DMS114 treated with DMSO at 0.1 percent for 48 hours (cell line): ENCODE results near the gene BDH1.

Experiments
- DNase-seq: peaks from one replicate; lab custom pipeline; 2025; ENCODE audit not compliant: unreplicated experiment; lab: John Stamatoyannopoulos, UW

The BDH1 gene

GRCh38 chr3:197550489-197550888, 5.3 kb downstream of the BDH1 start:
- DNase-seq: no peak

GRCh38 chr3:197549261-197549885, 6.4 kb downstream of the BDH1 start:
- no peak for DNase-seq

- no peak for DNase-seq
These were observed 8.3 kb downstream of the BDH1 start for GRCh38 chr3:197547306-197548011.

DNA sequence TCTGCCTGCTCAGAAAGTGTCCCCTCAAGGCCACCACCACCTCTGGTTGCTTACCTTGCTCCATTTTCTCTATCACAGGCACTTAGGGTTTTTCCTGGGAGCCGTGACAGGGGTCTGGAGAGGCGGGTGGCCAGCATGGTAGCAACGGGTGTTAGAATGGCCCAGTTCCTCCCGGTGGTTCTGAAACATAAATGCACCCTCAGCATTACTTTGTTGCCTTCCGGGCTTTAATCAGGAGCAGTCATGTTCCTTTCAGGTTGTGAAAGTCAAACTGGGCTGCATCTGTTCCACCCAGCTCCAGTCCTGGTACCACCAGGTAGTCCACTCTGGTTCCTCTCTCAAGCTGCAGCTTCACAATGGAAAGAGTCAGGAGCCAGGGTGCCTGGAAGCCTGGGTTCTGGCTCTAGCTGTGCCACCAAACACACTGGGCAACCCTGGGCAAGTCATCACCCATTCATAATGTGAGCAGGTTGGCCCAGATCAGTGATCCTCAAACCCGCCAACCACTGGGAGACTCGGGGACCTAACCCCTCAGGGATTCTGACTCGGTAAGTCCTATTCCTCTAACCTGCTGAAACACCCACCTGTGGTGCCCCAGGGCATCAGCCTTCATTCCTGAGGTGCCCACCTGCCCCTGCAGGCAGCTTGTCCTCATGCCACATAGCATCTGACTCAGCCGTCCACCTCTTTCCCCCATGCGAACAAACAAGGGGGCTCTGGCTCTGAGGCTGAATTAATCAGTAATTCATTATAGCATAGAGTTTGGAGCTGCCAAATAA, 9.3 kb downstream of the BDH1 start:
- DNase-seq: no peak

GRCh38 chr3:197545571-197545970, 10.2 kb downstream of the BDH1 start:
- DNase-seq: no peak

- DNase-seq: no peak
These were observed 10.7 kb downstream of the BDH1 start for GRCh38 chr3:197545101-197545500.

GRCh38 chr3:197542741-197543454, 12.9 kb downstream of the BDH1 start:
- no peak for DNase-seq

DNA sequence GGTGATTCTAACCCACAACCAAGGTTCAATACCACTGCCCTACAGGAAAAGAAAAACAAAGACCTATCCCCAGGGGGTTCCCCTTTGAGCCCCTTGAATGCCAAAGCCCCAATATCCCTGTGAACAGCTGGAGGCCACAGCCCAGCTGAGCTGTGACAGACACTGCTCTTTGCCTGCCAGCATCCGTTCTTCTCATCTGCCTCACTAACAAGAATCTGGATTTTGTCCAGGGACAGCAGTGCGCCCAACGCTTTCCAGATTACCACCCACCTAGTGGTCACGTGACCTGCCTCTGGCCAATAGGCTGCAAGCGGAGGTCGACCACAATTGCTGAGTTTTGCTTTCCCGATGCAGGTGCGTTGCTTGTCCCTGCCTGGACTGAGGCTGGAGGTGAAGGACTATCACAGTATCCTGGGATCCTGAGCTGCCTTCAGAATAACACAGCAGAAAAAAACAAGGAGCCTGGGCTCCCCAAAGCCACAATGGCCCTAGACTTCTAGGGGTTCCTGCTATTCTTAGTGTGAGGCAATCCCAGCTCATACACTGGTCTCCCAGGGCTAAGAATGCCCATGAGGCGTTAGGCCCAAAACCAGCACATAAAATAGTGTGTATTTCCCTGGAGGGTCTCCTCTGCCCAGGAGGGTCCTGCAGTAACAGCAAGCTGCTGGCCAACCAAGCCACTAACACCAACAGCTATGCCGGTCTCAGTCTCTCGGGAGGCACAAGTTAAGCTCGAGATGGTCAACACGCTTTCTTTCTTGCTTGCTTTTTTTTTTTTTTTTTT, 13.8 kb downstream of the BDH1 start:
- DNase-seq: no peak

DNA sequence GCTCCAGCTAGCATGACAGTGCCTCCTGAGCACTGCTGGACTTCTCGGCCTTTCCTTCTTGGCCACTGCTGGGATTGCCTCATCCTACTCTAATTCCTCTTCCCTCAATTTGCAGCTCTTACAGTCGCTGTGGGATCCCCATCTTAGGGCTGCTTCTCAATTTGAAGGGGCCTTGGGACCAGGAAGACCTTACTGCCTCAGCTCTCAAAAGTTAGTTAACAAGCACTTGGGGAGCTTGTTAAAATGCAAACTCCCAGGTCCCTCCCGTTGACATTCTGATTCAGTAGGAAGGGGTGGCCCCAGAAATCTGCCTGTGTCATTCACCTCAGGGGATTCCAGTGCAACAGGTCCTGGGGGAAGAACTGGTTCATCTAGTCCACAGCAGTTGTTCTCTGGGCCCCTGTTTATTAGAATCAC, 14.8 kb downstream of the BDH1 start:
- no peak for DNase-seq

GRCh38 chr3:197539651-197540051, 16.1 kb downstream of the BDH1 start:
- DNase-seq: no peak

- DNase-seq: no peak
These were observed 21.6 kb downstream of the BDH1 start for GRCh38 chr3:197533927-197534725.

- no peak for DNase-seq
These were observed 22.4 kb downstream of the BDH1 start for GRCh38 chr3:197533396-197533795.

DNA sequence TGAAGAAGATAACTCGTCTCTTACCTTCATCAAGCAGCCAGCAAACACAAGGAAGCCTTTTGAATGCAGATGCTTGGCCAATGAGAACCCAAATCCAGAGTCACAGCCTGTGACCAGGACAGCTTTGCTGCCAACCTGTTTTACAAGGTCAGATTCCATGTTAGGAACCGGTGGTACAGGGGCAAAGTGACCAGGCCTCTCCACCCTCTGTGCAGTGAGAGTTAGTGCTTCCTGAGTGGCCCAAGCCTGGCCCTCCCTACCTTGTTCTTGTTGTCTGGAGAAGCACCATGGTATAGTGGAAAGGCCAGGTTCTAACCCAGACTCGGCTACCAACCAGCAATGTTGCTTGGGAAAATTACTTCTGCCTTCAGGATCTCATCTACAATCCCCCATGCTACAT, 23.4 kb downstream of the BDH1 start:
- DNase-seq: no peak

- DNase-seq: no peak
These were observed 27.6 kb downstream of the BDH1 start for GRCh38 chr3:197528190-197528589.

DNA sequence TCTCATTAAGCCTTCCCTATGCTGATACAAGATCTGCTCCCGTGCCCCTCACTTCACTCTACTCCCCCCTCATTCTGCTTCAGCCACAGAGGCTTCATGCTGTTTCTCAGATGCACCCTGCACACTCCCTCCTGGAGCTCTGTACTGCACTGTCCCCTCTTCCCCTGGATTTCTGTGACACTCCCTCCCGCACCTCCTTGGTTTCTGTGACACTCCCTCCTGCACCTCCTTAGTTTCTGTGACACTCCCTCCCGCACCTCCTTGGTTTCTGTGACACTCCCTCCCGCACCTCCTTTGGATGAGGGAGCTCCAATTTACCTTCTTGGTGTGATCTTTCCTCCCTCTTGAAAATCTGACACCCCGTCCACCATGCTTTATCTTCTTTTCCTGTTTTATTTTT, 28.2 kb downstream of the BDH1 start:
- no peak for DNase-seq

DNA sequence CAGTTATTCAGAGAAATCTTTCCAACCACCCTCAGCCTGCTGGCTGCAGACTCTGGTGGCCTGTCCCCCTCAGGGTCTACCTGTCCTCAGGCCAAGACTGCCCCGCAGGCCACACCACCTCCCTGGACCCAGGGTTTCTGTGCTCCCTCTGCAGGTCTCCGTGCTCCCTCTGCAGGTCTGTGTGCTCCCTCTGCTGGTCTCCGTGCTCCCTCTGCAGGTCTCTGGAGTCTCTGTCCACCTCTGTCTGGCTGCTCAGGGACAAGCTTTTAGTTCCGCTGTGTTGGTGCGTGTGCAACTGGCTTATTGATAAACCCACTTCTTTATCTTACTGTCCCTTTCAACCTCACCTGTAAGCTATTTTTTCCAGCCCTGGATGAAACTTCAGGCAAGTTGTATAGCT, 30.1 kb downstream of the BDH1 start:
- peak; percentile 9 for DNase-seq

DNA sequence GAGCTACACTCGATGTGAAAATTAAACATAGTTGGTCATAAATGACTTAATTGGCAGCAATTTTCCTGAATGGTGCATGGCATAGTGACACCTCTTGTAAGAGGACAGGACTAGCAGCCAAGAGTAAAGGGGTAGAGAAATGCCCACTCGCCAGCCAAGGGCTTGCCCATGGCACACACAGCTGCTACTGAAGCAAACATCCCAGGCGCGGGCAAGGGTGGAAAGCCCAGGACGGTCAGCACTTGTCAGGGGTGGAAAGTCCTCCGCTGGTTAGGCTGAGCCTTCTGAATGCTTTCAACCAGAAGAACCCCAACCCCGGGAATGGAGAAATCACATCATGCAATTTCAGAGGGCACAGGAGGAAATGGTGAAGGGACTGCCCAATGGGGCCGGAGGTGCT, 31.6 kb downstream of the BDH1 start:
- no peak for DNase-seq

DNA sequence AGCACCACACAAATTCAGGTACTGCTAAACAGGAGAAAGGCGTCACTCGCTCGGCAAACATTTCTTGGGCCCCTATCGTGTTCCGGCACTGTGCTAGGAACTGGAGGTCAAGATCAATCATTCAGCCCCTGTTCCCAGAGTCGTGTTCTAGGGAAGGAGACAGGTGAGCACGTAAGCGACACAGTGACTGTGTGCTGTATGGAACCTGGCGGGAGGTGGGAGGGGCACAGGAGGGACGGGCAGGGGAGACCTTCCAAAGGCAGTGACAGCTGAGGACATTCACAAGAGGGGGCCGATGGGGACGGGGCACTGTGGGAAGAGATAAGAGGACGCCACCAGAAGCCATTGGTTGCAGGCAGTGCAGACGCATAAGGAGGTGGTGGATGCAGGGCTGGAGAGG, 32.2 kb downstream of the BDH1 start:
- no peak for DNase-seq

GRCh38 chr3:197522881-197523441, 32.8 kb downstream of the BDH1 start:
- no peak for DNase-seq
